ENCODE data around the gene TRIM56. TPM values are rescaled to one million over a fixed set of nuclear protein-coding genes. Genes with fewer than 3 reads are reported as not detected.

TRIM56 gene
- total RNA-seq, 1 experiment from 2014 or later, result 29.6 TPM

DNA sequence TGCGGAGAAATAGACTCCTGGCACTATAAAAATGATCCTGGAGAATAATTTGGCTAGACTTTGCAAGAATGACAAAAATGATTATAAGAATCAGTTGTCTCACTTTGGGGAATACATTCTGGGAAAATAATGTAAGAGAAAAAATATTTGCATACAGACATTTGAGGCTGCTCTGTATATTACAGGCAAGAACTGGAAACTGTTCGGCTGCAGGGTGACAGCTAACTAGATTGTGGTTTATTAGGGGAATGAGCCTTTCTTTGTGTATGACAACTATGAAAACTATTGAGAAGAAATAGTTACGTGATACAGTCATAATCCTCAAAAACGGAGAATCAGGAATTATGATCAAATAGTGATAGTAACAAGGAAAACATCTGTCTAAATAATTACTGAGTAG lies 8.6 kb downstream of the TRIM56 start:
- Mint-ChIP-seq H3K9me3 (ENCODE audit: unreplicated experiment) (no peaks in the 10 kb centered on the region), H3K36me3 (ENCODE audit: insufficient read depth, unreplicated experiment) (peaks cover 23% of the 10 kb centered on the region), H3K4me3 (ENCODE audit: unreplicated experiment) (no peak overlapping the region), H3K27ac (ENCODE audit: low read depth, unreplicated experiment) (peak overlapping the region; percentile 55), H3K27me3 (ENCODE audit: insufficient read depth, unreplicated experiment) (no peaks in the 10 kb centered on the region), H3K4me1 (ENCODE audit: insufficient read depth, unreplicated experiment) (peaks cover 13% of the 10 kb centered on the region)
- DNase-seq (ENCODE audit: unreplicated experiment), result no peak
- no TSS peak for BruUV-seq (replicated peaks)
- CTCF ChIA-PET, result interaction anchor here (0.6 to 2.5 kb wide), 5 partner anchors 9 to 78 kb away, joined by 3 to 7 read pairs (median 4); partner anchors contain the start of gene TRIM56
- intact Hi-C loops (cut with micrococcal nuclease), result loop anchor here (1.0 kb wide), 2 partner anchors 44 to 98 kb away; no protein-coding TSS in a partner anchor
- POLR2A ChIA-PET, result interaction anchor here (0.8 kb wide), 1 partner anchor 9 kb away, joined by 3 read pairs; the partner anchor contains the start of gene TRIM56
- TF ChIP-seq, protein P1, sequence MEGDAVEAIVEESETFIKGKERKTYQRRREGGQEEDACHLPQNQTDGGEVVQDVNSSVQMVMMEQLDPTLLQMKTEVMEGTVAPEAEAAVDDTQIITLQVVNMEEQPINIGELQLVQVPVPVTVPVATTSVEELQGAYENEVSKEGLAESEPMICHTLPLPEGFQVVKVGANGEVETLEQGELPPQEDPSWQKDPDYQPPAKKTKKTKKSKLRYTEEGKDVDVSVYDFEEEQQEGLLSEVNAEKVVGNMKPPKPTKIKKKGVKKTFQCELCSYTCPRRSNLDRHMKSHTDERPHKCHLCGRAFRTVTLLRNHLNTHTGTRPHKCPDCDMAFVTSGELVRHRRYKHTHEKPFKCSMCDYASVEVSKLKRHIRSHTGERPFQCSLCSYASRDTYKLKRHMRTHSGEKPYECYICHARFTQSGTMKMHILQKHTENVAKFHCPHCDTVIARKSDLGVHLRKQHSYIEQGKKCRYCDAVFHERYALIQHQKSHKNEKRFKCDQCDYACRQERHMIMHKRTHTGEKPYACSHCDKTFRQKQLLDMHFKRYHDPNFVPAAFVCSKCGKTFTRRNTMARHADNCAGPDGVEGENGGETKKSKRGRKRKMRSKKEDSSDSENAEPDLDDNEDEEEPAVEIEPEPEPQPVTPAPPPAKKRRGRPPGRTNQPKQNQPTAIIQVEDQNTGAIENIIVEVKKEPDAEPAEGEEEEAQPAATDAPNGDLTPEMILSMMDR (IDR thresholded peaks at IDR 0.05; ENCODE audit: unreplicated experiment), result no peak

- Mint-ChIP-seq H3K27me3 (ENCODE audit: insufficient read depth, unreplicated experiment) (no peaks in the 10 kb centered on the region), H3K4me1 (ENCODE audit: insufficient read depth, unreplicated experiment) (peaks cover 15% of the 10 kb centered on the region), H3K9me3 (ENCODE audit: unreplicated experiment) (no peaks in the 10 kb centered on the region), H3K36me3 (ENCODE audit: insufficient read depth, unreplicated experiment) (peaks cover 18% of the 10 kb centered on the region), H3K4me3 (ENCODE audit: unreplicated experiment) (no peak overlapping the region), H3K27ac (ENCODE audit: low read depth, unreplicated experiment) (peak overlapping the region; percentile 55)
- DNase-seq (ENCODE audit: unreplicated experiment), result no peak
- TF ChIP-seq, protein P1 (IDR thresholded peaks at IDR 0.05; ENCODE audit: unreplicated experiment), result no peak
- no TSS peak for BruUV-seq (replicated peaks)
- POLR2A ChIA-PET, result interaction anchor here (0.8 to 3.3 kb wide), 3 partner anchors 9 to 555 kb away, joined by 4 to 23 read pairs (median 4); partner anchors contain the start of genes AGFG2 and TRIM56
- CTCF ChIA-PET, result interaction anchor here (0.5 to 2.5 kb wide), 9 partner anchors 10 to 1083 kb away, joined by 3 to 7 read pairs (median 3); no protein-coding TSS in a partner anchor
- intact Hi-C loops (cut with micrococcal nuclease), result loop anchor here (1.0 kb wide), 2 partner anchors 44 to 98 kb away; no protein-coding TSS in a partner anchor
These were observed 9.1 kb downstream of the TRIM56 start for GRCh38 chr7:101094376-101094775.

- Mint-ChIP-seq H3K9me3 (ENCODE audit: unreplicated experiment) (no peaks in the 10 kb centered on the region), H3K4me3 (ENCODE audit: unreplicated experiment) (no peak overlapping the region), H3K36me3 (ENCODE audit: insufficient read depth, unreplicated experiment) (peaks cover 17% of the 10 kb centered on the region), H3K27me3 (ENCODE audit: insufficient read depth, unreplicated experiment) (no peaks in the 10 kb centered on the region), H3K27ac (ENCODE audit: low read depth, unreplicated experiment) (no peak overlapping the region), H3K4me1 (ENCODE audit: insufficient read depth, unreplicated experiment) (peaks cover 20% of the 10 kb centered on the region)
- CTCF ChIA-PET, result interaction anchor here (0.5 to 2.5 kb wide), 10 partner anchors 9 to 1083 kb away, joined by 3 to 7 read pairs (median 3); no protein-coding TSS in a partner anchor
- intact Hi-C loops (cut with micrococcal nuclease), result loop anchor here (1.0 kb wide), 2 partner anchors 43 to 97 kb away; no protein-coding TSS in a partner anchor
- peak; percentile 77 for DNase-seq (ENCODE audit: unreplicated experiment)
- POLR2A ChIA-PET, result interaction anchor here (0.8 to 3.3 kb wide), 3 partner anchors 10 to 556 kb away, joined by 4 to 23 read pairs (median 4); partner anchors contain the start of genes AGFG2 and TRIM56
- BruUV-seq (replicated peaks), result no TSS peak
- TF ChIP-seq, protein P1 (IDR thresholded peaks at IDR 0.05; ENCODE audit: unreplicated experiment), result peak; percentile 74
These were observed 9.6 kb downstream of the TRIM56 start for GRCh38 chr7:101094791-101095375.

- intact Hi-C loops (cut with micrococcal nuclease), result no loop called here
- no peaks in the 10 kb centered on the region for H3K9me3 Mint-ChIP-seq (ENCODE audit: unreplicated experiment)
- peaks cover 12% of the 10 kb centered on the region for H3K36me3 Mint-ChIP-seq (ENCODE audit: insufficient read depth, unreplicated experiment)
- ChIA-PET CTCF (interaction anchor here (0.6 to 2.0 kb wide), 8 partner anchors 12 to 187 kb away, joined by 3 to 12 read pairs (median 3); partner anchors contain the start of gene VGF), POLR2A (interaction anchor here (3.3 kb wide), 1 partner anchor 11 kb away, joined by 23 read pairs; the partner anchor contains the start of gene TRIM56)
- peaks cover 25% of the 10 kb centered on the region for H3K4me1 Mint-ChIP-seq (ENCODE audit: insufficient read depth, unreplicated experiment)
- H3K27ac Mint-ChIP-seq (ENCODE audit: low read depth, unreplicated experiment), result no peak overlapping the region
- DNase-seq (ENCODE audit: unreplicated experiment), result no peak
- no TSS peak for BruUV-seq (replicated peaks)
- no peaks in the 10 kb centered on the region for H3K27me3 Mint-ChIP-seq (ENCODE audit: insufficient read depth, unreplicated experiment)
- no peak overlapping the region for H3K4me3 Mint-ChIP-seq (ENCODE audit: unreplicated experiment)
- TF ChIP-seq, protein P1 (IDR thresholded peaks at IDR 0.05; ENCODE audit: unreplicated experiment), result no peak
These were observed 11.2 kb downstream of the TRIM56 start for GRCh38 chr7:101096331-101096956.

Measured in MCF 10A (cell line).